CD4-positive, alpha-beta memory T cell (primary cell): ENCODE data around the gene SNX18. TPM values are rescaled to one million over a fixed set of nuclear protein-coding genes. Genes with fewer than 3 reads are reported as not detected.

Experiments used
- polyA plus RNA-seq, 2 donors: library from polyadenylated mRNA; unstranded; fragments of 300-500 nt; fragmentation: Illumina TruSeq; gene quantifications; one replicate each; pipeline ENCODE4 v1.2.3, GENCODE V29; 2021
- total RNA-seq, 2 experiments: library from RNA; stranded (reverse); gene quantifications; one replicate each; pipeline ENCODE4 v1.2.3, GENCODE V29; 2021

SNX18 gene
- total and polyA plus RNA-seq, 4 experiments from 2014 or later, result 0.30 to 31.4 (median 15.3) TPM

Other genes starting within 250 kb of the SNX18 start
- gene ARL15, start 207.2 kb upstream of the SNX18 start, total RNA-seq, result 10 to 100 TPM; 14.1 to 15.3 TPM
- 10 to 100 TPM; 14.0 to 29.8 TPM for gene ARL15, start 207.2 kb upstream of the SNX18 start, polyA plus RNA-seq
- gene HSPB3, start 62.1 kb upstream of the SNX18 start, total RNA-seq, result not detected
- not detected for gene HSPB3, start 62.1 kb upstream of the SNX18 start, polyA plus RNA-seq